ENCODE measurements around the gene HIVEP3.
A peak's percentile ranks its signal among the peaks of the same experiment; 100 is the strongest.

Gene HIVEP3

DNA sequence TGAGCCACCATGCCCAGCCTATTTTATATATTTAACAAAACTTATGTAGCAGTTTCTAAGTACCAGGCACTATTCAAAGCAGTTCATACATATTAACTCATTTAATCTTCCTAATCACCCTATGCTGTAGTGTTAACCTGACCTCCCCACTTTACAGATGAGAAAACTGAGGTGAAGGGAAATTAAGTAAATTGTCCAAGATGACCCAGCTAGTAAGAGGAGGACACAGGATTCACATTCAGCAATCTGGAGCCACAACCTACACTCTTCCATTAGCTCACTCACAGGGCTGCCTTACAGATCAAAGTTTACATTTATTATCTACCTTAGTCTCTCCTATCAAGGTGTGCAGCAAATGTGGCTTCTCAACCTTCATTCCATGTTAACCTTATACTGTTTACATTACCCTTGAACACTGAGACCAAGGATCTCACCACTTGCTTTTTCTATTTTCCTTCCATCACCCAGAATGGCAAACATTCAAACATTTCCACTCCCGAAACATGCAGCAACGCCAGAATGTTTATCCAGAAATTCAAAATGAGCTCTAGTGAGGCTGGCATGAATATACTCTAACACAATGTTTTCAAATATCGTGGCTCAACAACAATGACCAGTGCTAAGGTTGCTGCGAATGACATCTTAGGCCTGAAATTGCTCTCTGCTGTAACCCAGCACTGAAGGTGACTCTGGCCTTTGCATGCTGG, 24.5 kb downstream of the HIVEP3 start:
- DNase-seq (ENCODE audit: low read depth in 2 of 3, low spot score in 2 of 3): no peak

DNA sequence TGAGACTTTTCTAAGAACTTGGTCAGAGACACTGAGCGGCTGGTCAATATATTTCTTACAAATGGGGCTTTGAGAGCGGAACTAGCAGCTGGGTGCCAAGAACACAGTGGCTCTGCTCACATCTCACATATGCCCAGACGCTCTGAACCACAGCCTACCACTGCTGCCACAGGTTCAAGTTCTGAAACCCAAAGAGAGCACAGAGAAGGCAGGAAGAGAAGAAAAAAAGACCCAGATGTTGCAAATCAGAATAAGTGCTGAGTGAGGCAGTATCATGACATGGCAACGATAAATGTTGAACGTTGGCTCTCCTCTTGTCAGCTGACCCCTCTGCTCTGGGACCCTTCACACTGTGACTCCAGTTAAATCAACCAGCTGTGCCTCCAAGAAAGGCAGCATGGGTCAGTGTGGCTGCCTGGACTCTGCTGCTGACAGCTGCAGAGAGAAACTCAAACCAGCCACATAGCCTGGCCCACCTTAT, 26.4 kb downstream of the HIVEP3 start:
- no peak for DNase-seq (ENCODE audit: low read depth in 2 of 3, low spot score in 2 of 3)

DNA sequence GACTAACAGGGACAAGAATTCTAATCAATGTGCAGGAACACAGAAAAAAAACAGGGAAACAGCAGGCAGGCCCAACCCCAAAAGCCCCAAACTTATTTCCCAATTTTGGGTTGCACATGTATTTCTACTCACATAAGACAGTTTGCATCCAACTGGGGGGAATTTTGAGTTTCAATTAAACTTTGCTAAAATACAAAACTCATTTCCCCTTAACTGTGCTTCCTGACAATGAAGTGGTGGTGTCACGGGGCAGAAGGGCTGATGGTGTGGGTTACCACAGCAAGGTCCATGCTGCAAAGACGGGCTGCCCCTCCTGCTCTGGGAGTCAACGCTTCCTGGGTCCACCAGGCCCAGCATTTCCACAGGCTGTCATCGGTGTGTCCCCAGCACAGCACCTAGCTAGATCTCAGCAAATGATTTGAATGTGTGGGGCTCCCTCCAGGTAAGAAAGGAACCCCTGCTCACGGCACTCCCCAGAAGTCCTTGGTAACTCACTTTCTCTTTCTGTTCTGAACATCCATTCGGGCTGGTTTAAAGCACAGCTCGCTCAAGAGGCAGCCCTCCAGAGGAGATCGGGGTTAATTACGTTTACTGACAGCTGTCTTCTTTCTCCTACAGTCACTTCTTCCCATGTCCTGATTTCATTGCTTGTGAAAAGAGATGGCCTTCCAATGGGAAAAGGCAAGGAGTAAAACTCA, 27.4 kb downstream of the HIVEP3 start:
- DNase-seq (ENCODE audit: low read depth in 2 of 3, low spot score in 2 of 3): peak in 1 of 3 experiments; percentile 39

DNA sequence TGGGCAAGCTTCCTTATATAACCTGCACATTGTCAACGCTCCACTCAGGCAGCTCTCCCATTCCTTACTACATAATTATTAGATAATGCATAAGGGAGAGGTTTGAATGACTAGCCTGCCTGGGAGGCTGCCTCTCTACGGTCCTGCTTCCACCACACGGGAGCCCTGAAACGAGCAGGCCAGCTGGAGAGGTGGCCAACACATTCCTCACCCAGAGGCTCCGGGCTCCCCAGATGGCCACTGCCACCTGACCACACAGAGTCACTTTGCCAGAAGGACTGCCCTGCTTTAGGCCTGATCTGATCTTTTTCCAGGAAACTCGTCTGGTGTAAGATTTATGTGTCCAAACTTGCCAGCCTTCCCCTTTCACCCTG, 27.9 kb downstream of the HIVEP3 start:
- DNase-seq (ENCODE audit: low read depth in 2 of 3, low spot score in 2 of 3): no peak

DNA sequence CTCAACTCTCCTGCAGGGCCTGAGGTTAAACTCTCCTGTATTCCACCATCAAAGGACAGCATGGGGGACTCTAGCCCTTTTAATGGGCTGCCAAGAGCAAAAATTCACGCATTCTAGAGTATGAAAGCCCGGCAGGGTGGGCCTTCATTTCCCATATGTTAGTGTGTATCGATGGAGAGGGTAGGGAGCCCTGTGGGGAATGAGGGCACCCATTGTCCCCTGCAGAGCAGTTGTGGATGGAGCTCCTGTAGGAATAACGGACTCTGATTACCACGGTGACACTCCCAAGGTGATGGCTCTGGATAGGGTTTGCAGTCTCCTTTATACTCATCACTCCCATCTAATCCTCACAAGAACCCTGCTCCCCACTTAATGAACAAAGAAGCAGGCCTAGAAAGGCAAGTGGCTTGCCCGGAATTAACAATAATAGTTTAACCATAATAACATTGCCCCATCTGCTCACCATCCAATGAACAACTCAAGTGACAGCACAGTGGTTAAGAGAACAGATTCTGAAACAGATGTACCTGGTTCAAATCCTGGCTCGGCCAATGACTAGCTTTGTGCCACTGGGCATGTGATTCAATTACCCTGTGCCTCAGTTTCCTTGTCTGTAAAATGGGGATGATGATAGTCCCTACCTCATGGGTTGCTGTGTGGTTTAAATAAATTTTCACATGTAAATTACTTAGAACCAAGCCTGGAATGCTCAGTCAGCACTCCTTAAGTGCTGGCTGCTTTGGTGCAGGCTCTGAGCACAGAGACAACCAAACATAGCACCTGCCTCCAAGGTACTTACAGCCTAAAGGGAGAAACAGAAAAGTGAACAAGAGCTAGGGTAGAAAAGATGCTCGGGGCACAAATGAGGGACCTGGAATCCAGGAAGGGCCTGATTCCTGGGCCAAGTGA, 29.0 kb downstream of the HIVEP3 start:
- no peak for DNase-seq (ENCODE audit: low read depth in 2 of 3, low spot score in 2 of 3)

DNA sequence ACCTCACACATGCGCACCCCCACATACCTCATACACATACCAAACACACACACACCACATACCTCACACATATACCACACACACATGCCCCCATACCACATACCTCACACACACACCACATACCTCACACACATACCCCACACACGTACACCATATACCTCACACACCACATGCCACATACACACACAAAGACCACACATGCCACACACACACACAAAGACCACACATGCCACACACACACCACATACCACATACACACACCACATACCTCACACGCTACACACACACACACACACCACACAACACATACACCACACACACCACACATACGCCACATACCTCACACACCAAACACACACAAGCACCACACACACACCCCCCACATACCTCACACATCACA, 30.0 kb downstream of the HIVEP3 start:
- DNase-seq (ENCODE audit: low read depth in 2 of 3, low spot score in 2 of 3): no peak

DNA sequence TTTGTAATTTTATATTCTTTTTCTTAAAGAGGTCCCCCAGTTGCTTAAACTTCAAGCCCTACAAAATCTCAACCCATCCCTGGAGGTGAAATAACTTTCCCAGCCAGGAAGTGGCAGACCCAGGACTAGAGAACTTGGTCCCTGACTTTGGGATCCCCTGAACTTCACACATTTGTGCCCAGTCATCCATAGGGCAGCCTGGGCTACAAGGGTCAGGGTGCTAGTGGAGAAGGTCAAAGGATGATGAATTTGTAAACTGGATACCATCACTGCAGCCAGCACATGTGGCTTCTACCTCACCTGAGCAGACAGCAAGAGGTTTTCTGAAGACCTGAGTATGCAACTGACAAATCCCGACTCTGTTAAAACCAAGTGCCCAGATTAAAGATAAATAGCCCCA, 31.4 kb downstream of the HIVEP3 start:
- DNase-seq (ENCODE audit: low read depth in 2 of 3, low spot score in 2 of 3): no peak

DNA sequence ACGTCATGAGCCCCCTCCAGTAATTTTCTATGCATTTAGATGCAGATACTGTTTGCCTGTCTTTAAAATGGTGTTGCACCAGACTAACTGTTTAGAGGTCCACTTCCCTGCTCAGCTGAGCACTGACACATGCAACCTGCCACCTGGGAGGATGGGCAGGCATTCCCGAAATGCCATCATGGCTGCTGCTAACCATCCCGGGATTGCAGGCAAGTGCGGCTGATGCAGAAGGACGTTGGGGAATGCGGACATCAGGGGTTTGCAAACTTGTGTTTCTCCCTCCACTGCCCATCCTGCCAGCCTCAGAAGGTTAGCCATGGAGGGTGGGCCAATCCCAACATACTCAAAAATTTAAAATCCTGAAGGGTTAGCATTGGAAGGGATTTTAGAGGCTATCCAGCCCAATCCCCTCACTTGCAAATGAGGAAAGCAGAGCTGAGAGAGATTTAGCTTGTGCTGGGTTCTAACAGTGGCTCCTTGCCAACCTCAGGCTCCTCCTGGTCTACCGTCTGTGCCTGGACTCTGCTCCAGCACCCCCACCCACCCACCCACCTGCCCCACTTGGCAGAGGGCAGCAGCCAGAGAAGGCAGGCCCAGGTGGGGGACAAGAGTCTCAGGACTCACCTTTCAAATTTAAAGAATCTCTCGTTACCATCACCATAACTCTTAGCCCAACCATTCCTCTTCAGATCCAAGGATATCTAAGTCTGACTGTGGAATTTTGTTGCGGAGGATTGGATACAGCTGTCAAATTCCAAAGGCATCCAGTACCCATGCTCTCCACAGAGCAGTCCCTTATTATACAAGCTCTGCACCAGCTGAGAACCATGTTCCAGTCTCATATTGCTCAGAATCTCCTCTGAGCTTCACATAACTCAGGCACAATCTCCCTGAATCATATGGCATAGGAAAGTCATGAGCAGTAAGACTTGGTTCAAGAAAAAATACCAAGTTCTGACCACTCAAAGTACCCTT, 34.2 kb downstream of the HIVEP3 start:
- no peak for DNase-seq (ENCODE audit: low read depth in 2 of 3, low spot score in 2 of 3)

DNA sequence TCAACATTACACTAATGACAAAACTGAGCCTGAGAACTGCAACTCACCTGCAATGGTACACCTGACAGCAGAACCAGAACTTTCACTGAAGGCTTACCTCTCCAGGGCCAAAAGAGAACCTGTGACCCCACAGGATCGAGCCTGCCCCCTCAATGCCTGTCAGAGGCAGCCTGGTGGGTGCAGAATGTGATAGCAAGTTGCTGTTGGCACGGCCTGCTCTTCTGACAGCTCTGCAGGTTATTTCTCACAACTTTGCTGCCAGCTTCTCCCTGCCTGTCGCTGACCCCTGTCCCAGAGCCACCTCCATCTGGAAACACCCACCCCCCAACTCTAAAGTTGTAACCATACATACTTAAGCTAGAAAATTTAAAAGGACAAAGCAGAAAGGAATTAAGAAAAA, 35.2 kb downstream of the HIVEP3 start:
- no peak for DNase-seq (ENCODE audit: low read depth in 2 of 3, low spot score in 2 of 3)

DNA sequence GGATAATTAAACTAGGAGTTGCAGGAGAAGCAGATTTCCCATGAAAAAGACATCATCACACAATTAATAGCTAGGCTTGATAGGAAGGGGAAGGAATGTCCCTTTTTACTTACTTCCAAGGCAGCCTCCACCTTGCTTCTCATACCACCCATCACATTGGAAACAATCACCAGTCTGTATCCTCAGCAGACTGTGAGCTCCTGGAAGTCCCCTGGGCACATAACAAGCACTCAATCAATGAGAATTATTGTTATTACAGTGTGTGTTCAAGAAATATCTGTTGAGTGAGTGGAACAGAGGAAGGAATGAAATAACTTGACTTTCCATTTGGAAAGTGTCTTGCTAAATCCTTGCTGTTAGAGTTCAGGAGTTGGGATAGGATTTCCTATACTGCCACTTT, 36.2 kb downstream of the HIVEP3 start:
- DNase-seq (ENCODE audit: low read depth in 2 of 3, low spot score in 2 of 3): no peak

DNA sequence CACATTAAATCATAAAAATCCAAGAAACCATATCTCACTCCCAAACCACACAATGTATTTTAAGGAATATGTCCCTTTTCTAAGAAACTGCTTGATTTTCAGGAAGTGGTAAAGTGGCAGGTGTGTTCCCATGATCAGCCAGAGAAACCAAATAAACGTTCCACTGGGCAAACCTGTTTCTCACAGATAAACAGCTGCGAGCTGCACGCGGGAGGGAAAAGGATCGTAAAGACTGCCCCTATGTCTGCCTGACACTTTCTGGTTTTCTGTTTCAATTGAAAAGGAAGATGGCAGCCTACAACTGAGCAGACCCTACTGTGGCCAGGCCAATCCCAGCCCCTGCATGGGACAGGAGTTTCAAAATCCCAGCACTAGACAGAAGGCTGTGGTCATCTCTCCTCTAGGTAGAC, 36.6 kb downstream of the HIVEP3 start:
- no peak for DNase-seq (ENCODE audit: low read depth in 2 of 3, low spot score in 2 of 3)

DNA sequence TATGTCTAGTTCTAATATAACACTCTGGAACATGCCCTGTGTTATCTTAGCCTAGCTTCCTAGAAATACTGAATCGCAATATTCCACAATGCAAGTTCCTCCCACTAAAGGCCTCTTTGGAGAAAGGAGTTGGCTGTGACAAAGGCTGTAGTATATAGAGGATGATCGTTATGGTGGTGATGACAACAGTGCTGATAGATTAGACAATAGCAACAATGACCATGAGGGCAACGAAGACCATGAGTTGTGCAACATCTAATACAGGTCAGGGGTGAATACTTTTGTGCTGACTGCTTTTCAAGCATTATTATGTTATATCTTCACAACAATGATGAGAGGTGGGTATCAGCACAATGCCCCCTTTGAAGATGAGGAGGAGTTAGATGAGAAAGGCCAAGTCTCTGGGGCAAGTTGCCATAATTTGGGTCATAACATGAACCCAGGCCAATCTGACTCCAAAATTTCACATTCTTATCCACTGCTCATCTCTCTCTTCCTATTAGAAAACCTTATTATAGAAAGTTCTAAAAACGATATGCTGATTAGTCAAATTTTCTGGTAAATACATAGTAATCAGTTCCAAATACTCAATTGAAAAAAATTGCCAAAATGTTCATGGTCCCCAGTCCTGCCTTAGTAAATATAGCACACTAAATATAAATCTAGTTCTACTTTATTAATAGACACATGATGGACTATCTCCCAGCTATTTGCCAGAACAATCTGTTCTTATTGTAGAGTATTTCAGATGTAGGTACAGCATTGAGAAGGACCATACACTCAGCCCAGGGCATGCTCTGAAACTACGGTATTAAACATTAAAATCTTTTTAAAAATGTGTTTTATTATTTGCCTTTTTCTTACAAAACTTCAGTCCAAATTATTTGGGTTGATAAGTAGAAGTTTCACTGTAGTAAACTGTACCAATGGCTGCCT, 37.5 kb downstream of the HIVEP3 start:
- DNase-seq (ENCODE audit: low read depth in 2 of 3, low spot score in 2 of 3): no peak

DNA sequence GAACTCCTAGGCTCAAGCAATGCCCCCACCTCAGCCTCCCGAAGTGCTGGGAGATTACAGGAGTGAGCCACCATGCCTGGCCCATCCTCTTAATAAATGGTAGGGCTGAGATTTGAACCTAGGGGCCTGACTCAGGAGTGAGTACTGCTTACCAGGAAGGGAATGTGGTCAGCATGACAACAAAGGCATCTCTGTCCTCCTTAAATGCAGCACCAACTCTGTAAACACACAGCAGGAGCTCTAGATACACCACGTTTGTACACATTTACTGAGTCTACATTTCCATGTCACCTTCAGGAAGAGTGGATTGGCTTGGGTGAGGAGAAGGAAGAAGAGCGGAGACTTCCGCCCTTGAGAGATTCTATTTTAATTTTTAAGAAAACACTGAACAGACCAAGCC, 38.5 kb downstream of the HIVEP3 start:
- no peak for DNase-seq (ENCODE audit: low read depth in 2 of 3, low spot score in 2 of 3)

DNA sequence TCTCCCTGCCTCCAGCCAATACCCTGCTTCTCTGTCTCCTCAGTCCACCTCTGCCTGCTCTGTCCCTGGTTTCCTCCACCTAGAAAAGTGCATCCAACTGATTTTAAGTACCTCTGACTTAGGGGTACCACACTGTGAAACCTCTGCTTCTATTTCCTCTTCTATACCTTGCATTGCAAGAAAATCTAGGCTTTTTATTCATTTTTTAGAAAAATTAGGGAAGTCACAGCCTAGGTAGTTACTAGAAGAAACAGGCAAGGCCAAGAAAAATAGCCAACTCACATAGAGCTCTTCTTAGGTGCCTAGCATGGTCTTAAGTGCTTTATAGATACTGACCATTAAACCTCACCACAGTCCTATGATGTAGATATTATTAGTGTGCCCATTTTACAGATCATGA, 39.1 kb downstream of the HIVEP3 start:
- no peak for DNase-seq (ENCODE audit: low read depth in 2 of 3, low spot score in 2 of 3)

DNA sequence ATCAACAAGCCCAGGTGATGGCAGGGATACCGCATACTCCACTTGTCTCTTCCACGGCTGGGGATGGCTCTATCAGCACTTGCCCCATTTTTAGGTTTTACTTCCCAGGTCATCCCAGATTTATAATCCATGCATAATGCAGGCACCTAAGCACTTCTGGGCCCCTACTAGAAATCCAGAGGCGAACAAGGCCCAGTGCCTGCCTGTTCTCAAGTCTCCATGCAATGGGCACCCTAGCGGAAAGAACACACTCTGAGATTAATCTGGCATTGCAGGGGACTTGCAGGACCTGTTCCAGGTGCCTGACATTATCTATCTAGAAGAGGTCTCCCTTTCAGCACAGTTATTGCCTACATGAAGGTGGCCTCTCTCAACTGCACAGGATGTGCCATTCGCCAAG, 39.8 kb downstream of the HIVEP3 start:
- no peak for DNase-seq (ENCODE audit: low read depth in 2 of 3, low spot score in 2 of 3)

DNA sequence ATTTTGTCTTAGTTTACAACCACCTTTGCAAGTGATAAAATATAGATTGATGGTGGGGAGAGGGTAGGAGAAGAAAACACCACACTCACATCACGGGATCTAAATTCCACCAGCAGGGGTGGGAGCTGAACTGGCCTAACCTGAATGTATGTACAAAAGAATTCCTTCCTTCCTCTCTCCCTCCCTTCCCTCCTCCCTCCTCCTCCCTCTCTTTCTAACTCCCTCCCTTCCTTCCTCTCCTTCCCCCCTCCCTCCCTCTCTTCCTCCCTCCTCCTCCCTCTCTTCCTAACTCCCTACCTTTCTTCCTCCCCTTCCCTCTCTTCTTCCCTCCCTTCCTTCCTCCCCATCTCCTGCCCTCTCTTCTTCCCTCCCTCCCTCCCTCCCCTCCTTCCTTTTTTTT, 40.2 kb downstream of the HIVEP3 start:
- DNase-seq (ENCODE audit: low read depth in 2 of 3, low spot score in 2 of 3): no peak

DNA sequence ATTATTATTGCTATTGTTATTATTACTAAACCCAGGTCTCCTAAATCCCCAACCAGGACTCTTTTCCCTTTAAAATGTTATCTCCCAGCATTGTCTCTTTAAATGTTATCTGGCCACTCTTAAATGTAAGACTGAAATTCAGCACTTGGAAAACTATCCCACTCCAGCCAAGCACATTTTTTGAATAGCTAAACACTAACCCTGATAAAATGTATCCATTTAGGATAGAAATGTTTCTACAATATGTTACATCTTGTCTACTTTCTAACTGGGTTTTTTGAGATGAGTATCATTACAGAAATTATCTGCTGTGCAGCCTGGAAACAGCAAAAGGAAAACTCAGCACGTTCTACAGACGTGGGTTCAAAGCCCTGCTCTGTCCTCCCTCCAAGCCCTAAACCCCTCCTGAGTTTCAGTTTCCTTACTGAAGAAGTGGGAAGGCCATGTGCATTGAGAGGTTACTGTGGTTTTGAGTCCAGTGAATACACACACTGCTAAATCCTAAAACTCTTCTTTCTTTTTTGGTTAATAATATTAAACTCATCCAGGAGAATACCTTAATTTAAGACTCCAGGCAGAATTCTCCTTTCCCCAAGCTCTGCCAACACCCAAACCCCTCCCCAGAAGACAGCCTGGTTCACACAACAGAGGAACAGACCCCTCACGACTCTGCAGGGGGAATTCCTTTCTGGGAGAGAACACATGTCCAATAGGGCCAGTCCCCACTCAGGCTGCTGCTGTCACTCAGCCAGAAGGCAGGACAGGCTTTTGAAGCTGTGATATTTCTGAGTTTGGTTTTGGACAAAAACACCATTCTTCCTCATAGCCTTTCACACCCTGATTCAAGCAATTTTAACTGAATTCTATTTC, 41.9 kb downstream of the HIVEP3 start:
- no peak for DNase-seq (ENCODE audit: low read depth in 2 of 3, low spot score in 2 of 3)

DNA sequence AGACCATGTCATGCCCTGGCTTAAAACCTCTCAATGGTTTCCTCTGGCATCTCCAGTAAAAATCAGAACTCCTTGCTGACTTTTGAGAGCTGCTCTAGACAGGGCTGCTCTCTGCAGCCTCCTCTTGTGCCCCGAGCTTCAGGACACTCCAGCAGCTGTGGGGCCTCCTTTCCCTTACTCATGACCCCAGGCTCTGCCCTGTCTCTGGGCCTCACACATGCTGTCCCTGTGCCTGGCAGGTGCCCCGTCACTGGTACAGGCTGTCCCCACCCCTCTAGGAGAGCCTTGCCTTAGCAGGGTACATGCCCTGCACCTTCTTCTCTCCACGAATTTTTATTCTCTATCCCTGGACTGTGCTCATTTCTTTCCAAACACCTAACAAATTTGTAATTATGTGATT, 43.2 kb downstream of the HIVEP3 start:
- DNase-seq (ENCODE audit: low read depth in 2 of 3, low spot score in 2 of 3): no peak
